OCI-M2 (cell line): ENCODE data around the gene KCNMA1.

Experiments used
- DNase-seq: peaks from one replicate; lab custom pipeline; 2025; ENCODE audit not compliant: unreplicated experiment; lab: John Stamatoyannopoulos, UW

KCNMA1 gene

GRCh38 chr10:77513220-77513619 lies 124.4 kb downstream of the KCNMA1 start:
- DNase-seq: no peak

- DNase-seq: no peak
Observed at GRCh38 chr10:77512219-77512578, 125.4 kb downstream of the KCNMA1 start.

GRCh38 chr10:77511498-77512218 lies 126.0 kb downstream of the KCNMA1 start:
- no peak for DNase-seq

GRCh38 chr10:77510695-77511094 lies 126.9 kb downstream of the KCNMA1 start:
- no peak for DNase-seq

- no peak for DNase-seq
Observed at GRCh38 chr10:77510294-77510693, 127.3 kb downstream of the KCNMA1 start.

- no peak for DNase-seq
Observed at GRCh38 chr10:77509391-77509790, 128.2 kb downstream of the KCNMA1 start.

GRCh38 chr10:77507291-77507880 lies 130.2 kb downstream of the KCNMA1 start:
- DNase-seq: no peak

GRCh38 chr10:77506517-77507200 lies 130.9 kb downstream of the KCNMA1 start:
- DNase-seq: no peak

GRCh38 chr10:77505431-77506334 lies 131.9 kb downstream of the KCNMA1 start:
- DNase-seq: no peak

GRCh38 chr10:77504873-77505257 lies 132.7 kb downstream of the KCNMA1 start:
- DNase-seq: no peak

- DNase-seq: no peak
Observed at GRCh38 chr10:77504196-77504872, 133.3 kb downstream of the KCNMA1 start.

- DNase-seq: no peak
Observed at GRCh38 chr10:77501846-77502261, 135.8 kb downstream of the KCNMA1 start.

GRCh38 chr10:77501152-77501845 lies 136.3 kb downstream of the KCNMA1 start:
- DNase-seq: no peak

GRCh38 chr10:77500754-77501151 lies 136.9 kb downstream of the KCNMA1 start:
- DNase-seq: no peak

GRCh38 chr10:77498829-77499228 lies 138.8 kb downstream of the KCNMA1 start:
- no peak for DNase-seq

- DNase-seq: no peak
Observed at GRCh38 chr10:77498210-77498609, 139.4 kb downstream of the KCNMA1 start.

GRCh38 chr10:77497748-77498147 lies 139.9 kb downstream of the KCNMA1 start:
- DNase-seq: no peak

- no peak for DNase-seq
Observed at GRCh38 chr10:77496941-77497420, 140.6 kb downstream of the KCNMA1 start.

GRCh38 chr10:77494756-77495541 lies 142.7 kb downstream of the KCNMA1 start:
- DNase-seq: no peak
